Measurements from ENCODE around the gene ZMYND15.

DNA sequence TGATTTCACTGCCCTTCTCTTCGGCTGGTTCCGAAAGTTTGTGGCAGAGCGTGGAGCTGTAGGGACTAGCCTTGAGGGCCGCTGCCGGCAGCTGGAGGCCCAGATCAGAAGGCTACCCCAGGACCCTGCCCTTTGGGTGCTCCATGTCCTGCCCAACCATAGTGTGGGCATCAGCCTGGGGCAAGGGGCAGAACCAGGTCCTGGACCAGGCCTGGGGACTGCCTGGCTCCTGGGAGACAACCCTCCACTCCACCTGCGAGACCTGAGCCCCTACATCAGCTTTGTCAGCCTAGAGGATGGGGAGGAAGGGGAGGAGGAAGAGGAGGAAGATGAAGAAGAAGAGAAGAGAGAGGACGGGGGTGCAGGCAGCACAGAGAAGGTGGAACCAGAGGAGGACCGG is 951 bp downstream of the ZMYND15 start:
- TF ChIP-seq NBN (conservative IDR thresholded peaks at IDR 0.05) (no peak), NFE2L1 (CRISPR knock-in tag; IDR thresholded peaks at IDR 0.05; ENCODE audit: borderline replicate concordance) (no peak), SMC3 (IDR thresholded peaks at IDR 0.05; ENCODE audit: low read length) (no peak), RFX5 (IDR thresholded peaks at IDR 0.05; ENCODE audit: low read depth, low read length) (no peak), EZH2 (conservative IDR thresholded peaks at IDR 0.05; ENCODE audit: low read depth, low read length) (no peak), ATM (IDR thresholded peaks at IDR 0.05; ENCODE audit: borderline replicate concordance) (no peak), KLF12 (CRISPR knock-in tag; IDR thresholded peaks at IDR 0.05; ENCODE audit: borderline replicate concordance) (no peak)
- TF ChIP-seq, protein P1, sequence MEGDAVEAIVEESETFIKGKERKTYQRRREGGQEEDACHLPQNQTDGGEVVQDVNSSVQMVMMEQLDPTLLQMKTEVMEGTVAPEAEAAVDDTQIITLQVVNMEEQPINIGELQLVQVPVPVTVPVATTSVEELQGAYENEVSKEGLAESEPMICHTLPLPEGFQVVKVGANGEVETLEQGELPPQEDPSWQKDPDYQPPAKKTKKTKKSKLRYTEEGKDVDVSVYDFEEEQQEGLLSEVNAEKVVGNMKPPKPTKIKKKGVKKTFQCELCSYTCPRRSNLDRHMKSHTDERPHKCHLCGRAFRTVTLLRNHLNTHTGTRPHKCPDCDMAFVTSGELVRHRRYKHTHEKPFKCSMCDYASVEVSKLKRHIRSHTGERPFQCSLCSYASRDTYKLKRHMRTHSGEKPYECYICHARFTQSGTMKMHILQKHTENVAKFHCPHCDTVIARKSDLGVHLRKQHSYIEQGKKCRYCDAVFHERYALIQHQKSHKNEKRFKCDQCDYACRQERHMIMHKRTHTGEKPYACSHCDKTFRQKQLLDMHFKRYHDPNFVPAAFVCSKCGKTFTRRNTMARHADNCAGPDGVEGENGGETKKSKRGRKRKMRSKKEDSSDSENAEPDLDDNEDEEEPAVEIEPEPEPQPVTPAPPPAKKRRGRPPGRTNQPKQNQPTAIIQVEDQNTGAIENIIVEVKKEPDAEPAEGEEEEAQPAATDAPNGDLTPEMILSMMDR (CRISPR knock-in tag; IDR thresholded peaks at IDR 0.05): no peak
- TF ChIP-seq, protein P2, sequence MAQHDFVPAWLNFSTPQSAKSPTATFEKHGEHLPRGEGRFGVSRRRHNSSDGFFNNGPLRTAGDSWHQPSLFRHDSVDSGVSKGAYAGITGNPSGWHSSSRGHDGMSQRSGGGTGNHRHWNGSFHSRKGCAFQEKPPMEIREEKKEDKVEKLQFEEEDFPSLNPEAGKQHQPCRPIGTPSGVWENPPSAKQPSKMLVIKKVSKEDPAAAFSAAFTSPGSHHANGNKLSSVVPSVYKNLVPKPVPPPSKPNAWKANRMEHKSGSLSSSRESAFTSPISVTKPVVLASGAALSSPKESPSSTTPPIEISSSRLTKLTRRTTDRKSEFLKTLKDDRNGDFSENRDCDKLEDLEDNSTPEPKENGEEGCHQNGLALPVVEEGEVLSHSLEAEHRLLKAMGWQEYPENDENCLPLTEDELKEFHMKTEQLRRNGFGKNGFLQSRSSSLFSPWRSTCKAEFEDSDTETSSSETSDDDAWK (CRISPR knock-in tag; IDR thresholded peaks at IDR 0.05): no peak
- TF ChIP-seq, protein P3, sequence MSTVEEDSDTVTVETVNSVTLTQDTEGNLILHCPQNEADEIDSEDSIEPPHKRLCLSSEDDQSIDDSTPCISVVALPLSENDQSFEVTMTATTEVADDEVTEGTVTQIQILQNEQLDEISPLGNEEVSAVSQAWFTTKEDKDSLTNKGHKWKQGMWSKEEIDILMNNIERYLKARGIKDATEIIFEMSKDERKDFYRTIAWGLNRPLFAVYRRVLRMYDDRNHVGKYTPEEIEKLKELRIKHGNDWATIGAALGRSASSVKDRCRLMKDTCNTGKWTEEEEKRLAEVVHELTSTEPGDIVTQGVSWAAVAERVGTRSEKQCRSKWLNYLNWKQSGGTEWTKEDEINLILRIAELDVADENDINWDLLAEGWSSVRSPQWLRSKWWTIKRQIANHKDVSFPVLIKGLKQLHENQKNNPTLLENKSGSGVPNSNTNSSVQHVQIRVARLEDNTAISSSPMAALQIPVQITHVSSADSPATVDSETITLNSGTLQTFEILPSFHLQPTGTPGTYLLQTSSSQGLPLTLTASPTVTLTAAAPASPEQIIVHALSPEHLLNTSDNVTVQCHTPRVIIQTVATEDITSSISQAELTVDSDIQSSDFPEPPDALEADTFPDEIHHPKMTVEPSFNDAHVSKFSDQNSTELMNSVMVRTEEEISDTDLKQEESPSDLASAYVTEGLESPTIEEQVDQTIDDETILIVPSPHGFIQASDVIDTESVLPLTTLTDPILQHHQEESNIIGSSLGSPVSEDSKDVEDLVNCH (CRISPR knock-in tag; IDR thresholded peaks at IDR 0.05): no peak
- TF ChIP-seq, protein P4, sequence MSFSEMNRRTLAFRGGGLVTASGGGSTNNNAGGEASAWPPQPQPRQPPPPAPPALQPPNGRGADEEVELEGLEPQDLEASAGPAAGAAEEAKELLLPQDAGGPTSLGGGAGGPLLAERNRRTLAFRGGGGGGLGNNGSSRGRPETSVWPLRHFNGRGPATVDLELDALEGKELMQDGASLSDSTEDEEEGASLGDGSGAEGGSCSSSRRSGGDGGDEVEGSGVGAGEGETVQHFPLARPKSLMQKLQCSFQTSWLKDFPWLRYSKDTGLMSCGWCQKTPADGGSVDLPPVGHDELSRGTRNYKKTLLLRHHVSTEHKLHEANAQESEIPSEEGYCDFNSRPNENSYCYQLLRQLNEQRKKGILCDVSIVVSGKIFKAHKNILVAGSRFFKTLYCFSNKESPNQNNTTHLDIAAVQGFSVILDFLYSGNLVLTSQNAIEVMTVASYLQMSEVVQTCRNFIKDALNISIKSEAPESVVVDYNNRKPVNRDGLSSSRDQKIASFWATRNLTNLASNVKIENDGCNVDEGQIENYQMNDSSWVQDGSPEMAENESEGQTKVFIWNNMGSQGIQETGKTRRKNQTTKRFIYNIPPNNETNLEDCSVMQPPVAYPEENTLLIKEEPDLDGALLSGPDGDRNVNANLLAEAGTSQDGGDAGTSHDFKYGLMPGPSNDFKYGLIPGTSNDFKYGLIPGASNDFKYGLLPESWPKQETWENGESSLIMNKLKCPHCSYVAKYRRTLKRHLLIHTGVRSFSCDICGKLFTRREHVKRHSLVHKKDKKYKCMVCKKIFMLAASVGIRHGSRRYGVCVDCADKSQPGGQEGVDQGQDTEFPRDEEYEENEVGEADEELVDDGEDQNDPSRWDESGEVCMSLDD (CRISPR knock-in tag; IDR thresholded peaks at IDR 0.05; ENCODE audit: borderline replicate concordance): no peak
- TF ChIP-seq, protein P5, sequence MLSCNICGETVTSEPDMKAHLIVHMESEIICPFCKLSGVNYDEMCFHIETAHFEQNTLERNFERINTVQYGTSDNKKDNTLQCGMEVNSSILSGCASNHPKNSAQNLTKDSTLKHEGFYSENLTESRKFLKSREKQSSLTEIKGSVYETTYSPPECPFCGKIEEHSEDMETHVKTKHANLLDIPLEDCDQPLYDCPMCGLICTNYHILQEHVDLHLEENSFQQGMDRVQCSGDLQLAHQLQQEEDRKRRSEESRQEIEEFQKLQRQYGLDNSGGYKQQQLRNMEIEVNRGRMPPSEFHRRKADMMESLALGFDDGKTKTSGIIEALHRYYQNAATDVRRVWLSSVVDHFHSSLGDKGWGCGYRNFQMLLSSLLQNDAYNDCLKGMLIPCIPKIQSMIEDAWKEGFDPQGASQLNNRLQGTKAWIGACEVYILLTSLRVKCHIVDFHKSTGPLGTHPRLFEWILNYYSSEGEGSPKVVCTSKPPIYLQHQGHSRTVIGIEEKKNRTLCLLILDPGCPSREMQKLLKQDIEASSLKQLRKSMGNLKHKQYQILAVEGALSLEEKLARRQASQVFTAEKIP (CRISPR knock-in tag; IDR thresholded peaks at IDR 0.05; ENCODE audit: borderline replicate concordance): no peak
